AG04450 (cell line): Measurements from ENCODE around the gene PTGDR2. TPM values are rescaled to one million over a fixed set of nuclear protein-coding genes. Genes with fewer than 3 reads are reported as not detected.

Source experiments
- CTCF ChIA-PET: fragments of 300-600, 350-600 bp; formaldehyde crosslinking; extraction: SDS; loops from one replicate; lab custom pipeline; 2022; ENCODE audit warnings: antibody characterized with exemption, inconsistent platforms; lab: Charles Lee
- POLR2A ChIA-PET: fragments of 350-600 bp; formaldehyde crosslinking; extraction: SDS; loops from one replicate; lab custom pipeline; 2021; ENCODE audit warnings: antibody characterized with exemption, inconsistent platforms; lab: Yijun Ruan, JAX
- DNase-seq: peaks from one replicate; pipeline ENCODE4 v3.0.0-alpha.2; 2011; ENCODE audit warnings: low read depth, low spot score
- H3K27ac ChIP-seq: one replicate; pipeline ENCODE4 v1.5.1; 2012; ENCODE audit warnings: low read depth, low read length, control low read depth
- H3K27me3 ChIP-seq: one replicate; pipeline ENCODE4 v1.6.0; 2012; ENCODE audit warnings: low read length; ENCODE audit not compliant: control insufficient read depth, insufficient read depth
- H3K4me3 ChIP-seq: 2 replicates; pipeline ENCODE4 v1.5.1; 2011; ENCODE audit warnings: mild to moderate bottlenecking, low read depth, low read length, control low read depth
- H3K9me3 ChIP-seq: 2 replicates; pipeline ENCODE4 v1.5.1; 2012; ENCODE audit warnings: low read length; ENCODE audit not compliant: control insufficient read depth, insufficient read depth
- polyA minus RNA-seq: library from RNA; depleted of rRNA, polyadenylated mRNA; stranded (reverse); fragments of >200 nt; gene quantifications from 2 replicates; pipeline ENCODE4 v1.2.3, GENCODE V29; 2011; rRNA and poly(A)+ RNA removed
- polyA plus RNA-seq: library from polyadenylated mRNA; depleted of rRNA; stranded (reverse); fragments of >200 nt; gene quantifications from 2 replicates; pipeline ENCODE4 v1.2.3, GENCODE V29; 2011; rRNA removed
- TF ChIP-seq, protein P1 (sequence below): IDR thresholded peaks from 2 replicates; pipeline ENCODE4 v1.5.1; 2011; ENCODE audit warnings: low read depth, low read length, control low read depth, inconsistent platforms

The PTGDR2 gene
- polyA plus RNA-seq: 0.84 and 0.92 TPM in 2 replicates
- polyA minus RNA-seq: 0.74 and 0.92 TPM in 2 replicates

DNA sequence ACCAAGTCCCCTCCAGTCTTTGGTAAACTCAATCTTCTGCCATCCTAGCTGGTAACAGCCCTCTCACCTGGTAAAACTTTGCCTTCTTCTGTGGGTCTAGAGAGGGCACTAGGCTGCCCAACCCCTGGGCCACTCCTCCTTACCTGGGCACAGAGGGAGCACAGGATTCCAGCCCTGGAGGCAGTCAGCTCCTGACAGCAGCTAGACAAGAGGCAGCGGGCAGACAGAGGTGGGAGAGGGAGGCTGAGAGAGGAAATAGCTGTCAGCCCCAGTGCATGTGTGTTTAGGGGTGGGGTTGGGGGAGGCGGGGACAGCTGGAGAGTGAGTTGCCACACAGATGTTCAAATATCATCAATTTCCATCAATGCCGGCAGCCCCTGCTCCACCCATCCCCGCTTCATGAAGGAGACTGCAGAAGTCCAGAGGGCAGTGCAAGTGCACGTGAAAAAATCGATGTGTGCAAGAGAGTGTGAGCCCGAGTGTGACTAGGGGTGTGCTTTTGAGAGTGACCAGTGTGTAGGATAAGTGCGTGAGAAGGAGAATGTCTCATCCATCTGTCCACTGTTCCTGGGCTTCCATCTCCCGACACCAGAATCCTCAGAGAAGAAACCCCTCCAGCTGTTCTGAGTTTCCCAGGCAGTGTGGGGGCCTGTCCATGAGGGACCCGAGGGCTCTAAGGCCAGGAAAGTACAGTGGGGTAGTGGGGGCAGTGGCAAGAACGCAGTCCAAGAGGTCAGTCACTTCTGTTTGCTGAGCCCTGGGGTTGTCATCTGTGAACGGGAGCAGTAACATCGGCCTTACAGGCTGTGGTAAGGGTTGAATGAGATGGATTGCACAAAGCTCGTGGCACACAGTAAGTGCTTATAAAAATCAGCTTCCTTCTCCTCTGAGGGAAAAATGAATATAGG, at the start of gene PTGDR2:
PTGDR2 (minus strand) TSS at position 225 of the 908 bp plus-strand sequence. CDS start 2,228 bp downstream, outside the sequence.
- DNase-seq: no peak
- TF ChIP-seq, protein P1, sequence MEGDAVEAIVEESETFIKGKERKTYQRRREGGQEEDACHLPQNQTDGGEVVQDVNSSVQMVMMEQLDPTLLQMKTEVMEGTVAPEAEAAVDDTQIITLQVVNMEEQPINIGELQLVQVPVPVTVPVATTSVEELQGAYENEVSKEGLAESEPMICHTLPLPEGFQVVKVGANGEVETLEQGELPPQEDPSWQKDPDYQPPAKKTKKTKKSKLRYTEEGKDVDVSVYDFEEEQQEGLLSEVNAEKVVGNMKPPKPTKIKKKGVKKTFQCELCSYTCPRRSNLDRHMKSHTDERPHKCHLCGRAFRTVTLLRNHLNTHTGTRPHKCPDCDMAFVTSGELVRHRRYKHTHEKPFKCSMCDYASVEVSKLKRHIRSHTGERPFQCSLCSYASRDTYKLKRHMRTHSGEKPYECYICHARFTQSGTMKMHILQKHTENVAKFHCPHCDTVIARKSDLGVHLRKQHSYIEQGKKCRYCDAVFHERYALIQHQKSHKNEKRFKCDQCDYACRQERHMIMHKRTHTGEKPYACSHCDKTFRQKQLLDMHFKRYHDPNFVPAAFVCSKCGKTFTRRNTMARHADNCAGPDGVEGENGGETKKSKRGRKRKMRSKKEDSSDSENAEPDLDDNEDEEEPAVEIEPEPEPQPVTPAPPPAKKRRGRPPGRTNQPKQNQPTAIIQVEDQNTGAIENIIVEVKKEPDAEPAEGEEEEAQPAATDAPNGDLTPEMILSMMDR: no peak
- POLR2A ChIA-PET: interaction anchor here (0.6 kb wide), 1 partner anchor 12 kb away, joined by 3 read pairs; no protein-coding TSS in a partner anchor
- CTCF ChIA-PET: interaction anchor here (0.9 to 2.1 kb wide), 5 partner anchors 12 to 43 kb away, joined by 3 to 14 read pairs (median 8); no protein-coding TSS in a partner anchor
- no peak within 1 kb of the TSS for H3K27ac ChIP-seq
- H3K4me3 ChIP-seq: no peak within 1 kb of the TSS
- peaks cover 3% of the 10 kb centered on the region; the same call in 1 of the 2 replicates for H3K9me3 ChIP-seq
- H3K27me3 ChIP-seq: peaks cover 5% of the 10 kb centered on the region

DNA sequence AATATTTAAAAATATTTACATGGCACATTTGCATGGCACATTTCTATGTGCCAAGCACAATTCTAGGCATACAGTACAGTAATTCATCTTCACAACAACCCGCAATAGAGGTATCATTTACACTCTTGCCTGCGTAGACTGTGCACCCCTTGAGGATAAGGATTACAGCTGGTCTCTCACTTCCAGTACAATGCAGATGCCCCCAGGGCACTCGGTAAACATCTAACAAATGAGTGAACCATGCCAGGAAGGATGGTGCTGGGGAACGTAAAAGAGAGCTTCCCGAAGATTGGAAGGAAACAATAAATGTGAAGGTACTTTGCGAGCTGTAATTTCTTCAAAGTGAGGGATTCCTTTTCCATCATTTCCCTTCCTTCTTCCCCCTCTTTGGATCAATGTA, 49.3 kb upstream of the PTGDR2 start:
- Histone ChIP-seq H3K27me3 (peaks cover 5% of the 10 kb centered on the region), H3K9me3 (no peaks in the 10 kb centered on the region; the same call in 1 of the 2 replicates), H3K27ac (peak overlapping the region; percentile 85), H3K4me3 (peak overlapping the region; percentile 91)
- no peak for DNase-seq
- ChIA-PET POLR2A (interaction anchor here (0.5 to 2.2 kb wide), 3 partner anchors 9 to 1235 kb away, joined by 4 to 6 read pairs (median 6); partner anchors contain the start of gene TMEM109), CTCF (interaction anchor here (1.1 to 11.9 kb wide), 6 partner anchors 10 to 283 kb away, joined by 3 to 317 read pairs (median 6); no protein-coding TSS in a partner anchor)
- TF ChIP-seq, protein P1: no peak

DNA sequence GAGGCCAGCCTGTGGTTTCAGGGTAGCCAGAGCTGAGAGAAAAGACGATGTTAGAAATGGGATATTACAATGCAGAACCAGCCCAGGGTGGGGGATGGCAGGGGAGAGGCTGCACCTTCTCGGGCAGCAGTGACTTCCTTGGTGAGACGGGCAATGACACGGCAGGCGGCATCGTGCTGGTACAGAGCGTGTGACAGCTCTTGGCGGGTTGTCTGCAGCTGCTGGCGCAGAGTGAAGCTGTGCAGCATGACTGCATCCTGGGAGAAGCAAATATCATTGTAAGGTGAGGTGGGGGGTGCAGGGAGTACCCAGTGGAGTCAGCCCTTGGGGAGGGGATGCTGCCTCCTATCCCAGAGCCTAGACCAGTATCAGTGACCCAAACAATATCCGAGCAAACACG, 46.9 kb upstream of the PTGDR2 start:
- ChIA-PET POLR2A (no interaction called here), CTCF (interaction anchor here (1.9 to 11.9 kb wide), 3 partner anchors 15 to 127 kb away, joined by 8 to 317 read pairs (median 9); no protein-coding TSS in a partner anchor)
- Histone ChIP-seq H3K9me3 (no peaks in the 10 kb centered on the region; the same call in 1 of the 2 replicates), H3K27me3 (no peaks in the 10 kb centered on the region), H3K27ac (no peak overlapping the region), H3K4me3 (no peak overlapping the region)
- no peak for DNase-seq
- TF ChIP-seq, protein P1: no peak

DNA sequence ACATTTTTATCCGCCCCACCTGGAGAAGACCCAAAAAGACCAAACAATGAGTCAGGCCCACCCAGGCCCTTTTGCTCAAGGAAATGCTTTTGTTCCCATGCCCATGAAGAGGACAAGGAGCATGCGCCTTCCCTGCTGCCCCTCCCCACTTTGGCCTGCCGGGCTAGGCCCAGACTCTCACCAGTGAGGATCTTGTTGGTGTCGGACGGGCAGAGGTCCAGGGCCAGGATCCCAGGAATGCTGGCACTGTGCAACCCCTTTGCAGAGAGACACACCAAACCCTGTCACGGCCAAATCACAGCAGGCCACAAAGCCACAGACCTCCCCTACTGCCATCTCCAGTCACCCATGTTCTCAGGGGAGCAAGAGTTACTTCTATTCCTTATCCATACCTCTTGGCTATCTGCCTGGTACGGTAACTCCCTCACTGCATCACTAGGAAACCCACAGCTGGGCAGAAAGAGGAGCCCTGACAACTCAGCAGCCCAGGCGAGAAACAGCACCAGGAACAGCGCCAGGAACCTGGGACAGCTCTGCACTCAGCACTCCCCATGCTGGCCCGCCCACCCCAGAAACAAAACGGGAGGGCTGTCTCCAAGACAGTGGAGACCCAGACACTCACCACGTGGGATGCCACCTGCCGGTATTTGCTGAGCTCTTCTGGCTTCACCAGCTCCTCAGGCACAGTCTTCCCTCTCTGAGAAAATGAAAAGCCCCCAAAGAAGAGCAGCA, 45.1 kb upstream of the PTGDR2 start:
- Histone ChIP-seq H3K27ac (no peak overlapping the region), H3K4me3 (no peak overlapping the region), H3K9me3 (no peaks in the 10 kb centered on the region), H3K27me3 (no peaks in the 10 kb centered on the region)
- TF ChIP-seq, protein P1: no peak
- CTCF ChIA-PET: interaction anchor here (0.6 to 11.9 kb wide), 13 partner anchors 7 to 286 kb away, joined by 3 to 317 read pairs (median 9); partner anchors contain the start of gene TMEM109
- POLR2A ChIA-PET: no interaction called here
- DNase-seq: no peak
